A549 treated with RU486 at 1 μM for 4 hours (cell line): ENCODE measurements around the gene HMGN4. TPM values are rescaled to one million over a fixed set of nuclear protein-coding genes. Genes with fewer than 3 reads are reported as not detected.

Experiments used
- total RNA-seq: library from RNA; stranded (reverse); fragments of 200-300 nt; extraction: Qiagen RNA extraction; gene quantifications from 5 replicates; pipeline ENCODE4 v1.2.3, GENCODE V29; 2022; ENCODE audit warnings: low read depth

The HMGN4 gene
- total RNA-seq, result 52.8 to 85.1 TPM (median 73.1 TPM) in 5 replicates

DNA sequence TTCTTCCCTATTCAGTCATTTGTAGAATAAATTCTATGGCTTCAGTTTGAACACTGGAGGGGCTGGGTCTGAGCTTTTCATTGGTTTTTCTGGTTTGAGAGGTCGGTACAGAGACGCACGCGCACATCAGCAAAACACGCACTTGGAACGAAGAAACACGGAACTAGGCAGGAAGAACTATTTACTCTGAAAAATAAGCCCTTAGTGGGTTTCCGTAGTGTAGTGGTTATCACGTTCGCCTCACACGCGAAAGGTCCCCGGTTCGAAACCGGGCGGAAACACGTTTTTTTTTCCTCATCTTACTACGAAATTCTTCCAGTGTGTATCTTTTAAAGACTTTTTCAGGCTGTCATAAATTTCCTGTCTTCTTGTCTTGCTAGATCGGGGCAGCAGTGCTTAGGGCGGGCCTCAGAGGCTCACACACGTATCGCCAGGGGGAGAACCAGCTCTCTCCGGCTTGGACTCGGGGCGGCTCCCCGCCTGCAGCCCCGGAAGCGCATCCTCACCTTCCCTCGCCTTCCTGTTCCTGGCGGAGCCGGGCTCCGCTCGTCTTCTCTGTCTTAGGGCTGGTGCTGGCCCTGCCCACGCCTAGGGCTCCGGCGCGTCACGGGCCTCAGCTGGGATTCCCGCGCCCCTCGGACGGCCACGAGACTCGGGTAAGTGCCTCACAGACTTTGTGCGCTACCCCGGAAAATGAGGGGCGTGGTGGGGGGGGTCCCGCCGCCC is at the start of gene HMGN4:
Gene HMGN4, plus strand, starts transcription at position 521 of the 726 bp plus-strand sequence. CDS start 6,841 bp downstream, outside the sequence.

DNA sequence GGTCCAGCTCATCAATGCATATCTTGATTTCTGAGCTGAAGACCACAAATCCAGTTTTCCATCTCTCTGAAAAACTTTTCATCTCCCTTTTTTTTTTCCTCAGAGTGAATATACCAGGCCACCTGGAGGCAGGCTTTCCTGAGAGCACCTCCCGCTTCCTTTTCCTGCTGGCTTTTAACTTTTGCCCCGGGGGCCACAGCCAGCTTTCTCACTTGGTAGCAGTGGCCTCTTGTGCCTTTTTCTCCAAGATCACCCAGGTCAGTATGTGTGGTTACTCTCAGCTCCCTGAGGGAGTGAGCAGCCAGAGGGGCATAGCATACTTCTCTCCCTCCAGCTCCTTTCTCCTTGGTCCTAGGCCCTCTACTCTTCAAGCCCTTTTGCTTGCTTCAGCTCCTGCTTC is 38.1 kb upstream of the HMGN4 start, which contains the start of gene BTN1A1:
Gene BTN1A1, plus strand, starts transcription at position 202 of the 400 bp plus-strand sequence. CDS start 984 bp downstream, outside the sequence.

Other genes with a start within 250 kb of the HMGN4 start
- 3.2 to 4.8 TPM (median 3.5 TPM) in 5 replicates for gene BTN3A2, start 173.2 kb upstream of the HMGN4 start, total RNA-seq
- 6.1 to 9.1 TPM (median 7.2 TPM) in 5 replicates for gene BTN2A2, start 155.3 kb upstream of the HMGN4 start, total RNA-seq
- gene BTN3A1, start 136.1 kb upstream of the HMGN4 start, total RNA-seq, result 2.3 to 3.4 TPM (median 3.0 TPM) in 5 replicates
- gene BTN3A3, start 97.9 kb upstream of the HMGN4 start, total RNA-seq, result 0.63 to 1.2 TPM (median 0.89 TPM) in 5 replicates
- gene BTN2A1, start 80.4 kb upstream of the HMGN4 start, total RNA-seq, result 18.6 to 24.2 TPM (median 23.2 TPM) in 5 replicates
- gene BTN1A1, start 38.1 kb upstream of the HMGN4 start, total RNA-seq, result not detected in 5 replicates
- 11.8 to 14.7 TPM (median 13.8 TPM) in 5 replicates for gene ABT1, start 58.6 kb downstream of the HMGN4 start, total RNA-seq
- 3.8 to 6.4 TPM (median 5.4 TPM) in 5 replicates for gene ZNF322, start 121.4 kb downstream of the HMGN4 start, total RNA-seq